IPS DF 6.9 (cell line): ENCODE measurements around the gene GFER.
"Not testable (repeated sequence)": the region's sequence is repeated elsewhere in the genome, so short reads cannot be mapped to it uniquely, and the experiment has no call there.

Experiments used
- DNase-seq: peaks from one replicate; pipeline ENCODE4 v3.0.0-alpha.2; 2013; ENCODE audit warnings: low read depth, low spot score
- H3K27ac ChIP-seq: one replicate; pipeline ENCODE4 v1.5.1; 2013; ENCODE audit warnings: low read length, control low read depth
- H3K27me3 ChIP-seq: 2 replicates; pipeline ENCODE4 v1.6.1; 2013; ENCODE audit warnings: mild to moderate bottlenecking, low read length; ENCODE audit not compliant: control insufficient read depth, insufficient read depth
- H3K36me3 ChIP-seq: 2 replicates; pipeline ENCODE4 v1.6.1; 2013; ENCODE audit warnings: low read length; ENCODE audit not compliant: control insufficient read depth, insufficient read depth
- H3K4me1 ChIP-seq: 2 replicates; pipeline ENCODE4 v1.6.1; 2013; ENCODE audit warnings: low read length; ENCODE audit not compliant: control insufficient read depth, insufficient read depth
- H3K4me3 ChIP-seq: 2 replicates; pipeline ENCODE4 v1.5.1; 2013; ENCODE audit warnings: mild to moderate bottlenecking, low read length
- H3K9me3 ChIP-seq: 2 replicates; pipeline ENCODE4 v1.6.1; 2013; ENCODE audit warnings: low read length, inconsistent platforms; ENCODE audit not compliant: control insufficient read depth, insufficient read depth
- WGBS: extraction: QIAGEN DNeasy Blood & Tissue Kit; methylation state at CpG from one replicate; pipeline ENCODE4 v1.1.7; 2013; ENCODE audit warnings: mixed read lengths, missing lambda C conversion rate; ENCODE audit not compliant: insufficient read length, insufficient coverage; 5-methylcytosine and 5-hydroxymethylcytosine counted together

Gene GFER

GRCh38 chr16:2008631-2009163 lies 24.7 kb downstream of the GFER start:
- no peak overlapping the region for H3K27ac ChIP-seq
- peaks cover 5% of the 10 kb centered on the region for H3K4me1 ChIP-seq
- H3K27me3 ChIP-seq: no peaks in the 10 kb centered on the region
- H3K9me3 ChIP-seq: no peaks in the 10 kb centered on the region
- no peaks in the 10 kb centered on the region; the same call in 1 of the 2 replicates for H3K36me3 ChIP-seq
- H3K4me3 ChIP-seq: peak overlapping the region; percentile 96
- DNase-seq: no peak
- no CpG with 5 or more reads among the region's 23 CpGs for WGBS

GRCh38 chr16:2009164-2009711 lies 25.2 kb downstream of the GFER start:
- Histone ChIP-seq H3K4me1 (peaks cover 4% of the 10 kb centered on the region), H3K27ac (no peak overlapping the region), H3K4me3 (peak overlapping the region; percentile 96), H3K9me3 (no peaks in the 10 kb centered on the region), H3K36me3 (no peaks in the 10 kb centered on the region; the same call in 1 of the 2 replicates), H3K27me3 (no peaks in the 10 kb centered on the region)
- no peak for DNase-seq
- no CpG with 5 or more reads among the region's 55 CpGs for WGBS

GRCh38 chr16:2009791-2010510 lies 26.0 kb downstream of the GFER start, which contains the start of gene ZNF598:
Gene ZNF598 (minus strand): TSS chr16:2009821.
- no peaks in the 10 kb centered on the region for H3K9me3 ChIP-seq
- H3K27me3 ChIP-seq: no peaks in the 10 kb centered on the region
- WGBS: no CpG with 5 or more reads among the region's 52 CpGs
- no peaks in the 10 kb centered on the region; the same call in 1 of the 2 replicates for H3K36me3 ChIP-seq
- H3K27ac ChIP-seq: no peak within 1 kb of the TSS
- peaks cover 1% of the 10 kb centered on the region for H3K4me1 ChIP-seq
- H3K4me3 ChIP-seq: peak within 1 kb of the TSS; percentile 96
- DNase-seq: no peak

GRCh38 chr16:2011726-2012125 lies 27.7 kb downstream of the GFER start:
- whole genome bisulfite sequencing: no CpG with 5 or more reads among the region's 9 CpGs

GRCh38 chr16:2013527-2013926 lies 29.5 kb downstream of the GFER start:
- H3K36me3 ChIP-seq: no peaks in the 10 kb centered on the region
- no peak for DNase-seq
- H3K9me3 ChIP-seq: no peaks in the 10 kb centered on the region
- no peak overlapping the region for H3K4me3 ChIP-seq
- H3K27me3 ChIP-seq: no peaks in the 10 kb centered on the region
- H3K27ac ChIP-seq: no peak overlapping the region
- no CpG with 5 or more reads among the region's 15 CpGs for WGBS
- no peaks in the 10 kb centered on the region; the same call in 1 of the 2 replicates for H3K4me1 ChIP-seq

More at GRCh38 chr16:2011726-2012125, 27.7 kb downstream of the GFER start:
- not testable (repeated sequence) for H3K27me3 ChIP-seq, DNase-seq, H3K4me3 ChIP-seq, H3K9me3 ChIP-seq, H3K4me1 ChIP-seq, H3K27ac ChIP-seq, H3K36me3 ChIP-seq

- no peak overlapping the region for H3K4me3 ChIP-seq
- peaks cover 12% of the 10 kb centered on the region; the same call in 1 of the 2 replicates for H3K27me3 ChIP-seq
- no peaks in the 10 kb centered on the region for H3K36me3 ChIP-seq
- no peak overlapping the region for H3K27ac ChIP-seq
- no peak for DNase-seq
- WGBS: no CpG with 5 or more reads among the region's 24 CpGs
- H3K9me3 ChIP-seq: no peaks in the 10 kb centered on the region
- H3K4me1 ChIP-seq: no peaks in the 10 kb centered on the region; the same call in 1 of the 2 replicates
These were observed 31.3 kb downstream of the GFER start for GRCh38 chr16:2015117-2015946.

GRCh38 chr16:2015947-2016208 lies 31.9 kb downstream of the GFER start:
- Histone ChIP-seq H3K27ac (no peak overlapping the region), H3K4me3 (no peak overlapping the region), H3K9me3 (no peaks in the 10 kb centered on the region), H3K36me3 (no peaks in the 10 kb centered on the region), H3K27me3 (peaks cover 14% of the 10 kb centered on the region), H3K4me1 (no peaks in the 10 kb centered on the region)
- WGBS: no CpG with 5 or more reads among the region's 7 CpGs
- no peak for DNase-seq

- H3K4me1 ChIP-seq: no peaks in the 10 kb centered on the region
- H3K9me3 ChIP-seq: no peaks in the 10 kb centered on the region
- H3K27me3 ChIP-seq: peaks cover 17% of the 10 kb centered on the region
- no peak overlapping the region for H3K4me3 ChIP-seq
- WGBS: no CpG with 5 or more reads among the region's 13 CpGs
- no peak for DNase-seq
- no peaks in the 10 kb centered on the region for H3K36me3 ChIP-seq
- H3K27ac ChIP-seq: no peak overlapping the region
These were observed 32.5 kb downstream of the GFER start for GRCh38 chr16:2016407-2016922.

GRCh38 chr16:2019518-2019920 lies 35.5 kb downstream of the GFER start, which contains the start of gene NPW:
Gene NPW (plus strand): TSS chr16:2019785.
- Histone ChIP-seq H3K4me1 (no peaks in the 10 kb centered on the region), H3K4me3 (peak within 1 kb of the TSS; percentile 33; the same call in 1 of the 2 replicates), H3K27ac (no peak within 1 kb of the TSS), H3K36me3 (no peaks in the 10 kb centered on the region), H3K9me3 (no peaks in the 10 kb centered on the region), H3K27me3 (peaks cover 17% of the 10 kb centered on the region)
- WGBS: no CpG with 5 or more reads among the region's 33 CpGs
- no peak for DNase-seq
